Nucleus accumbens (tissue), 56 donors: ENCODE measurements around the gene REC8.
"Not testable (repeated sequence)": the region's sequence is repeated elsewhere in the genome, so short reads cannot be mapped to it uniquely, and the experiment has no call there.

Source experiments
- DNase-seq, 56 donors: peaks; one replicate each; lab custom pipeline; 2025; lab: John Stamatoyannopoulos, UW

REC8 gene

DNA sequence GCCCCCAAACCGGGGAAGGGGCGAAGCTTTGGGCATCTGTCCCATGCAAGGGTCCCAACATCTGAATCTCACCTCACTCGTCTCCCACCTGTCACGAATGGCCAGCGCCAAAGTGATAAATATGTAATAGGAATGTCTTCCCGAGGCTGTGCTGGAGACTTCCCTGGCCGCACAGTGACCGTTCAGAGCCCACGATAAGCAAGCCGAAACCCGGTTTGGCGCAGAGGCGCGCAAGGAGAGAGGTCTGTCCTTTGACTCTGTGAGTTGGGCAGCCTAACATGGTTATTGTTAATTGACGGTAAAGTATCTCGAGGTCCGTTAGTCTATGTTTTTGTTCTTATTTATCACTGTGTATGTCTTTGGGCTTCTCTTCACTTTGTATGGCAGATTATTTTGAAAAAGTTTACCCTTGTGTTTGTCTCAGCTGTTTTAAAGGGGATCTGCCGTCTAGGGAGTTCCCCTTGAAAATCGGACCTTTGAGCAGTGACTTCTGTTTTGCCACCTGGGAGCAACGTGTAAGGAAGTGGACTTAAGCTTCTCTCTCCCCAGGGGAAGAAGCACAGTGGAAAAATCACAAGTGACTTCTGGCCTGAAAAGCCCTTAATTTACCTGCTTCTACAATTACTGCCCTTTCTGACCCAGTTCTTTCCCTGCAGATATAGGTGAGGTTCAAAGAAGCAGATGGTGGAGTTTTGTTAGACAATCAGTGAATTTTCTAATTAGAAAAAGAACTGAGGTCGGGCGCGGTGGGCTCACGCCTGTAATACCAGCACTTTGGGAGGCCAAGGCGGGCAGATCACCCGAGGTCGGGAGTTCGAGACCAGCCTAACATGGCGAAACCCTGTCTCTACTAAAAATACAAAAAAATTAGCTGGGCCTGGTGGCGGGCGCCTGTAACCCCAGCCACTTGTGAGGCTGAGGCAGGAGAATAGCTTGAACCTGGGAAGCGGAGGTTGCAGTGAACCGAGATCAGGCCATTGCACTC lies 24.5 kb downstream of the REC8 start:
- no peak for DNase-seq

DNA sequence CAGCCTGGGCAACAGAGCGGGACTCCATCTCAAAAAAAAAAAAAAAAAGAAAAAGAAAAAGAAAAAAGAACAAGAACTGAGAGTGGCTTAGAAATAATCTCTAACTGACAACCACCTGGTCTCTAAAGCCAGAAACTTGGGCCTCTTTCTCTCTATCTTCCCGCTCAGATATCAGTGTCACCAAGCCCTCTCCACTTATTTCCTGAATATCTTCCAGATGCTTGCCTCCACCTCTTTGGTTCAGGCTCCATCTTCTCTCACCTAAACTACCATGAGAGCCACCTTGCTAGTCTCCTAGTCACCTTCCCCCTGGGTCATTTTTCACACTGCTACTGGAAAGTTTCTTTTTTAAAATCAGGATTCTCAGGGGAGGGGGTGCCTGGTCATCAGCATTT lies 25.2 kb downstream of the REC8 start:
- DNase-seq = no peak

DNA sequence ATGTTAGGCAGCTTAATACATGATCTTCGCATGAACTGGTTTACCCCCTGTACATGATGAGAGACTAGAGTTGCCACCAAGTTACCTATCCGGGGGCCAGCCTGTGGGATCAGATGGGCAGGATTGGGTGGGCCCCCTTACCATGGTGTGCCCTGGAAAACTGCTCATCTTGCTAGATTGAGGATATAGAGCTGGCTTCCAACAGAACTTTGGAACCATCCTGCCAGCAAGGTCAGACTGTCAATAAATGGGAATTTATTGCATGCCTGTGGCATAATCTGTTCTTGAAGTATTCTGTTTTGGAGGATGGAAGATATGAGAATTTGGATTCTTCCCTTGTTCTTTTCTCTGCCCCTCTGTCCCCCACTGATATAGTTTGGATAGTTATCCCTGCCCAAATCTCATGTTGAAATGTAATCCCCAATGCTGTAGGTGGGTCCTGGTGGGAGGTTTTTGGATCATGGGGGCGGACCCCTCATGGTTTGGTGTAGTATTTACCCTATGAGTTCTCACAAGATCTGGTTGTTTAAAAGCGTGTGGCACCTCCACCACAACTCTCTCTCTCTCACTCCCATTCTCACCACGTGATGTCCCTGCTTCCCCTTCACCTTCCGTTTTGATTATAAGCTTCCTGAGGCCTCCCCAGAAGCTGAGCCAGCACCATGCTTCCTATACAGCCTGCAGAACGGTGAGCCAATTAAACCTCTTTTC lies 27.1 kb downstream of the REC8 start:
- DNase-seq = no peak

DNA sequence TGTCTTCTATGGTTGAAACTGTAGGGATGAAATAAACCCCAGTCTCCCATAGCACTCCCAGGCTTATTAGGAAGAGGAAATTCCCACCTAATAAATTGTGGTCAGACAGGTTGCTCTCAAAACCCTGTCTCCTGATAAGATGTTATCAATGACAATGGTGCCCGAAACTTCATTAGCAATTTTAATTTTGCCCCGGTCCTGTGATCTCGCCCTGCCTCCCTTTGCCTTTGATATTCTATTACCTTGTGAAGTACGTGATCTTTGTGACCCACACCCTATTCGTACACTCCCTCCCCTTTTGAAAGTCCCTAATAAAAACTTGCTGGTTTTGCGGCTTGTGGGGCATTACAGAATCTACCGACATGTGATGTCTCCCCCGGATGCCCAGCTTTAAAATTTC lies 30.7 kb downstream of the REC8 start:
- not testable (repeated sequence) for DNase-seq

DNA sequence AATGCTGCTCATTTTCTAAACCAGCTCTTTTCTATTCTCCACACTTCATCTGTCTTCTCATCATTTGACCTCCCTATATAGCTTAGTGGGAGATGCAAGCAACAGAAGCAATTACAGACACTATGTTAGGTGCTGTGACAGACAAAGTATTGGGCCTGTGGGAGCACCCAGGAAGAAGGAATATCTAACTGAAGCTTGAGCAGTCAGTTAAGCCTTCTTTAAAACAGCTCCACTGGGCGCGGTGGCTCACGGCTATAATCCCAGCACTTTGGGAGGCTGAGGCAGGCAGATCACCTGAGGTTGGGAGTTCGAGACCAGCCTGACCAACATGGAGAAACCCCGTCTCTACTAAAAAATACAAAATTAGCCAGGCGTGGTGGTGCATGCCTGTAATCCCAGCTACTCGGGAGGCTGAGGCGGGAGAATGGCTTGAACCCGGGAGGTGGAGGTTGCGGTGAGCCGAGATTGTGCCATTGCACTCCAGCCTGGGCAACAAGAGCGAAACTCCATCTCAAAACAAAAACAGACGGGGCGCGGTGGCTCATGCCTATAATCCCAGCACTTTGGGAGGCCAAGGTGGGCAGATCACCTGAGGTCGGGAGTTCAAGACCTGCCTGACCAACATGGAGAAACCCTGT lies 31.5 kb downstream of the REC8 start:
- not testable (repeated sequence) for DNase-seq

DNA sequence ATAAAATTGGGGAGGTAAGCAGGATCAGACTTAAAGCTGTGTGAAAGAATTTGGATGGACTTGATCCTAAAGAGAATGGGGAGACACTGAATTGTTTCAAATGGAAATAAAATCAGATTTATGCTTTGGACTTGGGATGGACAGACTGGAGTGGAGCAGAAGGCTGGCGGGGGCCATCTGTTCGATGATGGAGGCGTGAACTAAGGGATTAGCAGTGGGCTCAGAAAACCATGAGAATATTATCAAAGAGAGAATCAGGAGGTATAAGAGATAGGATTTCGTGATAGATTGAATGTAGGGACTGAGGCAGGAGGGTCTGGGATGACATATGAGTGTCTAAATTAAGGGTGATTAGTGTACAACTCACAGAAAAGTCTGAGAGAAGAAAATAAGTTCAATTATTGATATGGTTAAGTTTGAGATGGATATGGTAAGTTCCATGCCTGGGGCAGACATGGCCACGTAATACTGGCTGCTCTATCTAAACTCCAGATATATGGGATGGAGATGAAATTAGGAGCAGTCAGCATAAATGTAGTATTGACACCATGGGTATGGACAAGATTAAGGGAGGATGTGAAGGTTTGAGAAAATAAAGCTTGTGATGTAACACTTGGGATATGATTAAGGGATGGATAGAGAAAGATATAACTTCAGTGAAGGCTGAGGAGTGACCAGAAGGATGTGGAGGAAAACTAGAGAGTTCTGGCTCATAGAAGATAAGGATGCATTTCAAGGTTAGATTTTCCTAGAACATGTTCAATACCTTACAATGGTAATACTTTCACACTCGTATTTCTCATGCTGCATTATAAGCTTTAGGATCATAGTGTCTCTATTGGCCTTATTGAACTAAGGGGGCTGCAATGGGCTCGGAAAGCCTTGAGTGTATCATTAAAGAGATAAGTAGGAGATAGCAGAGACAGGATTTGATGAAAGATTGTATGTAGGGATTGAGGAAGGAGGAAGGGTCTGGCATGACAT lies 32.6 kb downstream of the REC8 start:
- DNase-seq = no peak

DNA sequence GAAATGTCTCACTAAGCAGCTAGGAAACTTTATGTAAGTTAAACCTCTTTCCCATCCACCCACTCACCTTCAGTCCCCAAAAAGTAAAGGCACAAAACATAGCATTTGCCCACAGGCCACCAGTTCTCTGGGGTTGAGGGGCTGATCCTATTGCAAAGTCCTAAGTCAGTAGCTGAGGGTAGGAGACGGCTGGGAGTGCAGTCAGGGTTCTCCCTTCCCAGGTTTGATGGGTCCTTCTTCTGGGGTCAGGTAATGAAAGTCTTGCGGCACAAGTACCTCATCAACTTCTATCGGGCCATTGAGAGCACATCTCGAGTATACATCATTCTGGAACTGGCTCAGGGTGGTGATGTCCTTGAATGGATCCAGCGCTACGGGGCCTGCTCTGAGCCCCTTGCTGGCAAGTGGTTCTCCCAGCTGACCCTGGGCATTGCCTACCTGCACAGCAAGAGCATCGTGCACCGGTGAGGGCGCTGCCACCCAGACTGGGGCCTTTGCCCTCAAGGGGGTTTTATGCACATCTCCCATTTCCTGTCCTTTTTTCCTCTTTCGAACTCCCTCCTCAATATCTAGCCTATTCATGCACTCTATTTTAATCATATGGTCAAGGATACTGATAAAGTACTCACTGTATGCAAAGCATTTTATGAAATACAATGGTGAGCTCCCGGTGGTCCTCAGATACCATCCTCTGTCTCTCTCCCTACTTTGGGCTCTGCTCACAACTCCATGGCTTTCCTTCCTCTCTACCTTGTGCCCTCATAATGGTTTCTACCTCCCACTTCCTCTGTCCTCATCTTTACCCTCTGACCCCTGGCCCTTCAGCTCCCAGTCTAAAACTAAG lies 34.6 kb downstream of the REC8 start:
- no peak for DNase-seq

DNA sequence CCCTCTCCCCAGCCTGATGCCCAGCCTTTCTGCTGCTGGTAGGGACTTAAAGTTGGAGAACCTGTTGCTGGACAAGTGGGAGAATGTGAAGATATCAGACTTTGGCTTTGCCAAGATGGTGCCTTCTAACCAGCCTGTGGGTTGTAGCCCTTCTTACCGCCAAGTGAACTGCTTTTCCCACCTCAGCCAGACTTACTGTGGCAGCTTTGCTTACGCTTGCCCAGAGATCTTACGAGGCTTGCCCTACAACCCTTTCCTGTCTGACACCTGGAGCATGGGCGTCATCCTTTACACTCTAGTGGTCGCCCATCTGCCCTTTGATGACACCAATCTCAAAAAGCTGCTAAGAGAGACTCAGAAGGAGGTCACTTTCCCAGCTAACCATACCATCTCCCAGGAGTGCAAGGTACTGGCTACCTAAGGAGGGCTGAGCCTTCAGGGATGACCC lies 35.2 kb downstream of the REC8 start:
- DNase-seq = no peak

DNA sequence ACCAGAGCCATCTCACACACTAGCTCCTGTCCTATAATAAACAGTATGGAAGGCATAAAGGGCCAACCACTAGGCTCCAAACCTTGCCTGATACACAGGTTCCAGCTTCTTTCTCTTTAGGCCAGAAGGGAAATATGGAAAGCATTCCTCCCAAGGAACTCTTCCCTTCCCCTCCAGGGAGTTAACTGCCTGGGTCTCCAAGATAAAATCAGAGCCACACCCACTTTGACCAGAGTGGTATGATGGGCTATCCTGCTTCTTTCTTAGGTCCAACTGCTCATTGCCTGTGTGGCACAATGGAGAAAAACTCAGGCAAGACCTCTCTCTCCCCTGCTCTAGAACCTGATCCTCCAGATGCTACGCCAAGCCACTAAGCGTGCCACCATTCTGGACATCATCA lies 35.7 kb downstream of the REC8 start:
- DNase-seq = no peak

DNA sequence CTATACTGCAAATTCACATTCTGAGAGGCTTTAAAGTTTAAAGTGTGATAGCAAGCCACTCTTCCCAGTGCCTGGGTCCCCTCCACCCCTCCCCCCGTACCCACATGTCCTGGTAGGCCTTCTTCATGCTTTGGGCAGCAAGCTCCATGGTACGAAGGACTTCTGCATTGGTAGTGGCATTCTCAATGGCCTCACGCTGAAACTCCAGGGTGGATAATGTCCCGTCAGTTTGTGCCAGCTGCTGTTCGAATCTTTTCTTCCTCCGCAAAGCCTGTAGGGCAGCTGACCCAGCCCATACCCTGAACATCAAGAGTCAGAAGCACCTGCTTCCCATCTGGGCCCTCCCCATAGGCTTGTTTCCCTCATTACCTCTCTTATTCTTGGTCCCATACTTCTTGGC lies 39.4 kb downstream of the REC8 start:
- DNase-seq = no peak

DNA sequence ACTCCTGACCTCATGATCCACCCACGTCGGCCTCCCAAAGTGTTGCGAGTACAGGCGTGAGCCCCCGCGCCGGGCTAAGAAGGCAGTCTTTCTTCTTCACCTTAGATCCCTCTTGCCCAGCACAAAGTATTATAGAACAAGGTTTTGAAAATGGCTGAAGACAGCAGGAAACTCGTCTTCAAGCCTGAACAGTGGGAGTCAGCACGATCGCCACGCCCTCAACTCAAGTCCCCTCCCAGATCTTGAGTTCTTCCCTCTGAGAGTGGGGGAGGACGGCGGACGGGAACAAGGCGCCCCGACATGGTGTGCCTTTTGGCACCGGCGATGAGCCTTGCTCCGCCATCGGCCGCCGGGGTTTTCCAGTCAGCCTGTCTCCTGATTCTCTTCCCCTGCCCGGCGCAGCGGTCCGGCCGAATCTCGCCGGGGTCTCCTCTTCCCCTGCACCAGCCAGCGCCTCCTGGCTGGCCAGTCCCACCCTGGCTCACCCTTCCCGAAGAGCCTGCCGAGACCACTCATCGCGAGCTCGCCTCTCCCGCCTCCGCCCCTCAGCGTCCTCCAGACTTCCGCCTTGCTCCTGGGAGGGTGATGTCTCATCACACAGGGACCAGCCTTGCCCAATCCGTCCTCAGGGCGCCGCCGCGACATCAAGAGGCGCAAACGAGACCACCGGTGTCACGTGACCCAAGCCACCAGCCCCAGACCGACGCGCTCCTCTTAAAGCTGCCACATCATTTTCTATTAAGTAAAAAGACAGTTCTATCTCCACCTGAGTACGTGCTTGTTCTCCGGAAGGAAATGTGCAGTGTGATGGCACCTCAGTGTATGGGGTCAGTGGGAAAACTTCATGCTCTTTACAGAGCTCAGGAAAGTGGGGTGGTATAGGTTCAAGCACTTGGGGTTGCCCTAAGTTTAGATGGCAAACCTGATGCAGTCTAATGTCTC lies 41.3 kb downstream of the REC8 start, which contains the start of gene CHMP4A:
CHMP4A (minus strand) TSS at position 565 of the 942 bp plus-strand sequence; CDS start at position 516, 49 bp downstream.
- peak; percentile 37 to 97 (median 88) for DNase-seq

DNA sequence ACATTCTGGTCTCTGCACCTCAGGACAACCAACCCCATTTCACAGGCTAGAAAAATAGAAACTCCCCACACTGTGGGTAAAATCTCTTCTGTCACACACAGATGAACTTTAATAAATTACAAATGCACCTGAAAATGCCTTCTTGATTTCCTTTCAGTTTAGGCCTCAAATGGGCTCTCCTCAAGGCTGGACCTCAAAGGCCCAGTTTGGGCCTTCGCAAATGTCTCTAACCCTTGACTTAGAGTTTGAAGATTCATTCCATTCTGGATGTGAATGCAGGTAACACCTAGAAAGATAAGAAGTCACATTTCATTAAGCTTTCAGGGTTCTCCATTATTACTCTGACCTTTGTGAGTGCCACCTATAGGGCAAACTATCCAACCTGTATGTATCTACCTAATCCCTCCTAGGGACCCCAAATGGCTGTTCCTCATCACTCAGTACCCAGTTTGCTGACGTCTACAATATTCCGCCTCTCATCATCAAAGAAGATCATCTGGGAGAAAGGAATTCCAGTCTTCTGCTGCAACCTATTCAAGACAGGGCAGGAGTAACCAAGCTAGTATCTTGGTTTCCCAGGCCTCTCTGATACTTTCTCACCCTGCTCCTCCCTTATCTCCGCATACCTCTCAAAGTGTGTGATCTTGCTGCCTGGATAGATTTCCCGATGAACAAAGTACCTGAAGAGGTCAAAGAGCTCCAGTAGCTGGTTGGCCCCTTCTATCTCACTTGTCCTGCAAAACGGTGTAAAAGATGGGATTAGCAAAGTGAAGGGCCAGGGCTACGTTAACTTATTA lies 42.2 kb downstream of the REC8 start:
- no peak for DNase-seq

DNA sequence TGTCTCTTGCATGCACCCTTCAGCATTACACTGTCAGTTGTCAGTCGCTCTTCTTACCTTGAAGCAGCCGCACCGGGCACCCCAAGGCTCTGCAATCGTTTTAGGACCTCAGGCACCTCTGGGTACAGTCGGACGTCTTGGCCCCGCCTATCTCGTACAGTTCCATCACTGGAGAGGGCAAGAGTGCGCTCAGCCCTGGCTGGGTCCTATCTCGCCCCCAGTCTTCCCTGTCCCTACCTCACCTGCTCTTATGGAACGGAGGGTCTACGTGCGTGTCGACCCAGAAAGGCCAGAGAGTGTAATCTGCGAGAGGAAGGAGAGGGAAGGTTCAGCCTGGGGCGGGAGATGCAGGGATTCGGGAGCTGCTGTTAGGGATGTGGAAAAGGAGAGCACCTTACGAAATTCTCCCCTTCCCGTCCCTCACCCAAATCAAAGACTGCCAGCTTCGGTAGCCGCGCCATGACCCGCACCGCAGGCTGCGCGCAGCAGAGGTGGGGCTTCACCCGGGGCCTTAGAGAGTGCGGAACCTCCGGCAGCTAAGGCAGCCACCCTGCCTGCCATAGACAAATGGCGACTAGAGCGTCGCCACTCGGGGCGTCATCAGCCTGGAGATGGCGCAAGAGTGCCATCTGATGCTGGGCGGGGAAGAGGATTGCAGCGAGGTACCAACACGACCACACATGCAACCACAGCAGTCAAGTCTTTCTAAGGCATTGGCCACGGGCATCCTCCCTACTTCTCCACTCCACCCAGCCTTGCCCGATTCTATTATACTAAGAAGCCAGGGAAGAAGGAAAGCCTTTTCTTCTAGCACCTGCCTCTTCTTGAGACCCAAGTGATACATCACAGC lies 43.8 kb downstream of the REC8 start, which contains the start of gene MDP1:
MDP1 (minus strand) TSS at position 572 of the 850 bp plus-strand sequence; CDS start at position 461, 111 bp downstream.
- DNase-seq = peak; percentile 29 to 93 (median 75)

DNA sequence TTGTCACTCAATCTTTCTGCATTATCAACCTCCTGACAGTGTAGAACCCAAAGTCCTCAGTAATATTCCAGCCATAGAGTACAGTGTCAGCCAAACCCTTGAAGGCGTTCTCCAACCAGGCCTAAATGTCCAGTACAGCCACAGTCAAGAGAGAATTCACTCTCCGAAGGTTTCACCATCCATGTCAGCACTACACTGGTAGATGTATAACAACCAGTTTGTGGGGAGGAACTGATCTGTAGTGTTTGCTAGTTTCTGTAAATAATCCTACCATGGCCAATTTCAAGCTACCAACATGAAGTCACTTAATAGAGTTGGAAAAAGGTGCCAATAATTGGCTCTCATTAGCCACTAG lies 44.4 kb downstream of the REC8 start:
- no peak for DNase-seq

DNA sequence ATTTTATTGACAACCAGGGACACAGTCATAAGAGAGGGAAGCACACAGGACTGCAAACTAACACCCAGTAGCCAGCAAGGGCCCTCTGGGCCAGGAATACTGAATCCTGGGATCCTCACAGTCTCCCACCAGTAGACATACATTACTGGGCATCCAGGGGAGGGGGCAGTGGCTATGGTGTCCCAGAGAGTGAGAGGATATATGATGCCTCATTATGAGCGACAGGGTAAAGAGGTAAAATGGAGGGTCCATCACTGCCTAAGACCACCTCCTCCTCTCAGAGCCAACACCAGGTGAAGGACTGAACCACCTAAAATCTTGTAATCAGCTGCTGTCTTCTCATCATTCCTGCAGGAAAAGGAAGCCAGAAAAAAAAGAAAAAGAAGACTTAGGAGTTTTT lies 45.0 kb downstream of the REC8 start:
- not testable (repeated sequence) for DNase-seq

DNA sequence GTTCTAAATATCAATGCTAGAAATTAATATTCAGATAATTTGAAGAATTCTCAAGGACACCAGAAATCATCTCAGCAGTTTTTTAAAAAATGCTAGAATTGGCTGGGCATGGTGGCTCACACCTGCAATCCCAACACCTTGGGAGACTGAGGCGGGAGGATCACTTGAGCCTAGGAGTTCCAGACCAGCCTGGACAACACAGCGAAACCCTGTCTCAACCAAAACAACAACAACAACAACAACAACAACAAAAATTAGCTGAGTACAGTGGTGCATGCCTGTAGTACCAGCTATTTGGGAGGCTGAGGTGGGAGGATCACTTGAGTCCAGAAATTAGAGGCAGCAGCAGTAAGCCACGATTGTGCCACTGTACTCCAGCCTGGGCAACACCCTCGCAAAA lies 47.2 kb downstream of the REC8 start:
- no peak for DNase-seq
